Gastrocnemius medialis (tissue), 4 donors: ENCODE results near the gene ATAD1. TPM values are rescaled to one million over a fixed set of nuclear protein-coding genes. Genes with fewer than 3 reads are reported as not detected.

ENCODE experiments used
- ATAC-seq, 2 donors: fragments of 150-250 bp; one replicate each; pipeline ENCODE4 v1.9.1; 2016
- DNase-seq, 2 donors: peaks; one replicate each; pipeline ENCODE4 v3.0.0-alpha.2; 2019
- H3K27ac ChIP-seq, 4 donors: fragments of 200-600 bp; sonication (generic); 1 replicate in 1 of 4; 2 replicates in 3 of 4; pipeline ENCODE4 v1.5.1; 2016 to 2018; ENCODE audit warnings: mild to moderate bottlenecking in 2 of 4, moderate library complexity in 1 of 4
- H3K27me3 ChIP-seq, 3 donors: fragments of 200-600 bp; sonication (generic) in 2 of 3; 1 replicate in 1 of 3; 2 replicates in 2 of 3; pipeline versions ENCODE4 v1.5.1 to v1.6.0; 2016 to 2019; ENCODE audit warnings: mild to moderate bottlenecking in 1 of 3, moderate library complexity in 1 of 3
- H3K36me3 ChIP-seq, 2 donors: fragments of 200-600 bp; sonication (generic) in 1 of 2; one replicate each; pipeline ENCODE4 v1.5.1; 2017 to 2018
- H3K4me1 ChIP-seq, 2 donors: fragments of 200-600 bp; sonication (generic) in 1 of 2; one replicate each; pipeline ENCODE4 v1.5.1; 2016 to 2017; ENCODE audit warnings: mild to moderate bottlenecking in 2 of 2
- H3K4me3 ChIP-seq, 4 donors: fragments of 200-600 bp; sonication (generic) in 3 of 4; 1 replicate in 1 of 4; 2 replicates in 3 of 4; pipeline ENCODE4 v1.5.1; 2016 to 2019; ENCODE audit warnings: mild to moderate bottlenecking in 2 of 4
- H3K9me3 ChIP-seq, 3 donors: fragments of 200-600 bp; sonication (generic) in 2 of 3; 1 replicate in 1 of 3; 2 replicates in 2 of 3; pipeline ENCODE4 v1.5.1; 2016 to 2019
- POLR2A ChIP-seq, 2 donors: fragments of 450-650 bp; IDR thresholded peaks; one replicate each; pipeline ENCODE4 v1.6.1; 2017; ENCODE audit warnings: antibody characterized with exemption in 2 of 2, mild to moderate bottlenecking in 2 of 2, moderate library complexity in 2 of 2
- in situ Hi-C, 4 donors: fragments of 200-750 bp; cut with MboI; loops; one replicate each; pipeline versions ENCODE4 v1.15.0 to v1.8.0; 2017; ENCODE audit warnings: low sequenced_read_pairs in 4 of 4
- intact Hi-C: fragments of 100-400 bp; cut with DNase I; formaldehyde crosslinking; loops from one replicate; pipeline ENCODE4 v1.15.1; 2023; ENCODE audit warnings: low total_unique reads
- total RNA-seq, 4 donors: library from RNA; depleted of rRNA; stranded (reverse); fragments of >200 nt; gene quantifications; one replicate each; pipeline versions ENCODE4 v1.1.0 to v1.2.3, GENCODE V29; 2016
- TF ChIP-seq, protein P1 (sequence below), 5 experiments: fragments of 450-650 bp in 3 of 5; fragments of 200-600 bp in 2 of 5; sonication (generic) in 2 of 5; IDR thresholded peaks in 4 of 5; conservative IDR thresholded peaks in 1 of 5; 1 replicate in 4 of 5; 2 replicates in 1 of 5; pipeline ENCODE4 v1.5.1; 2016 to 2019; ENCODE audit warnings: antibody characterized with exemption in 5 of 5, mild to moderate bottlenecking in 3 of 5, moderate library complexity in 3 of 5

ATAD1 gene
- total RNA-seq, 4 donors from 2014 or later = 32.0 to 65.4 (median 51.0) TPM

DNA sequence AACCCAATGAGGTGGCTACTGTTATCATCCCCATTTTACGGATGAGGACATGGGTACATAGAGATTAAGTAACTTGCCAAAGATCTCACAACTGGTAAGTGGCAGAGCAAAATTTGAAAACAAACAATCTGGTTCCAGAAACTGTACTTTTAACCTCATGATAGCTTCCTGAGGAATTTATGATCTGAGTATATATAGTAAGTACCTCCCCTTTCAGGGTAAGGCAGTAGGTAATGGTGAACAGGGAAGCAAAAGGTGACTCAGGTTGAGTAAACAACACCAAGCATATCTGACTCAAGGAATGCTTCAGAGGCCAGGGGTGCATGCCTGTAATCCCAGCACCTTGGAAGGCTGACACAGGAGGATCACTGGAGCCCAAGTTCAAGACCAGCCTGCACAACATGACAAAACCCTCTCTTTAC lies 24.2 kb upstream of the ATAD1 start:
- DNase-seq (no peak), ATAC-seq (no peak)
- in situ Hi-C loops (loop anchor here in 1 of 4 donors (25.0 kb wide), 1 partner anchor 720 kb away; no protein-coding TSS in a partner anchor), intact Hi-C loops (no loop called here)
- Histone ChIP-seq H3K9me3 (no peaks in the 10 kb centered on the region), H3K27me3 (no peaks in the 10 kb centered on the region), H3K4me1 (no peaks in the 10 kb centered on the region), H3K36me3 (no peaks in the 10 kb centered on the region), H3K27ac (no peak overlapping the region), H3K4me3 (no peak overlapping the region)
- TF ChIP-seq, protein P1, sequence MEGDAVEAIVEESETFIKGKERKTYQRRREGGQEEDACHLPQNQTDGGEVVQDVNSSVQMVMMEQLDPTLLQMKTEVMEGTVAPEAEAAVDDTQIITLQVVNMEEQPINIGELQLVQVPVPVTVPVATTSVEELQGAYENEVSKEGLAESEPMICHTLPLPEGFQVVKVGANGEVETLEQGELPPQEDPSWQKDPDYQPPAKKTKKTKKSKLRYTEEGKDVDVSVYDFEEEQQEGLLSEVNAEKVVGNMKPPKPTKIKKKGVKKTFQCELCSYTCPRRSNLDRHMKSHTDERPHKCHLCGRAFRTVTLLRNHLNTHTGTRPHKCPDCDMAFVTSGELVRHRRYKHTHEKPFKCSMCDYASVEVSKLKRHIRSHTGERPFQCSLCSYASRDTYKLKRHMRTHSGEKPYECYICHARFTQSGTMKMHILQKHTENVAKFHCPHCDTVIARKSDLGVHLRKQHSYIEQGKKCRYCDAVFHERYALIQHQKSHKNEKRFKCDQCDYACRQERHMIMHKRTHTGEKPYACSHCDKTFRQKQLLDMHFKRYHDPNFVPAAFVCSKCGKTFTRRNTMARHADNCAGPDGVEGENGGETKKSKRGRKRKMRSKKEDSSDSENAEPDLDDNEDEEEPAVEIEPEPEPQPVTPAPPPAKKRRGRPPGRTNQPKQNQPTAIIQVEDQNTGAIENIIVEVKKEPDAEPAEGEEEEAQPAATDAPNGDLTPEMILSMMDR (IDR thresholded peaks at IDR 0.05 in 4 of 5, conservative IDR thresholded peaks at IDR 0.05 in 1 of 5) = no peak
- no peak for TF ChIP-seq POLR2A (IDR thresholded peaks at IDR 0.05)

DNA sequence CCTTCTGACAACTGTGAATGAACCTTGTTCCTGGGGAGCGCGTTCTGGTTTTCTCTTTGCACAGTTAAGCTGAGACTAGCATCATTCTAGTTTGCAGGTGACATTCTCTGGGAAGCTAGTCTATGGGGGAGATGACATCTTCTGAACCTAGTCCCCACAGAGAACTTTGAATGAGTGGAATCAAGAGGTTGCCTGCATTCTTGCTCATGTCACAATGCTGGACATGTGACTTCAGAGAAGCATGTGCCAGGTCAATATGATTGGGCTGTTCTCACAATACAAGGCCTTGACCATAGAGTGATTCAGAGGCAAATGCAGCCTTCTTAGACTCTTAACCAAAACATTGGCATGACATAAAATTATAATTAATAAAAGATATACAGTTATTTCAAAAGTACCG lies 23.2 kb upstream of the ATAD1 start:
- in situ Hi-C loops = loop anchor here in 1 of 4 donors (25.0 kb wide), 1 partner anchor 721 kb away; no protein-coding TSS in a partner anchor

DNA sequence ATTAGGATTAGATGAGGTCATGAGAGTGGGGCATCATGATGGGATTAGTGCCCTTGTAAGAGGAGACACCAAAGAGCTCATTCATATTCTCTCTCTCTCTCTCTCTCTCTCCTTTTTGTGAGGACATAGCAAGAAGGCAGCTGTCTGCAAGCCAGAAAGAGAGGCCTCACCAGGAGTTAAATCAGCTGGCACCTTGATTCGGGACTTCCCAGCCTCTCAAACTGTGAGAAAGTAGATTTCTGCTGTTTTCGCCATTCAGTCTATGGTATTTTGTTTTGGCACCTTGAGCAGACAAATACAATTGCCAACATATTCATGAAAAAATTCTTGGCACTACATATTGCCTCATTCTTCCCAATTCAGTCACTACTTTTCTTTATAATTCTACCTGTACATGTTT lies 20.6 kb upstream of the ATAD1 start:
- ATAC-seq (no peak), DNase-seq (no peak)
- in situ Hi-C loops (loop anchor here in 1 of 4 donors (25.0 kb wide), 1 partner anchor 724 kb away; no protein-coding TSS in a partner anchor), intact Hi-C loops (no loop called here)
- H3K27ac ChIP-seq = no peak overlapping the region
- H3K9me3 ChIP-seq = no peaks in the 10 kb centered on the region
- H3K4me1 ChIP-seq = no peaks in the 10 kb centered on the region
- H3K36me3 ChIP-seq = no peaks in the 10 kb centered on the region
- H3K4me3 ChIP-seq = no peak overlapping the region
- H3K27me3 ChIP-seq = no peaks in the 10 kb centered on the region
- TF ChIP-seq, protein P1 (IDR thresholded peaks at IDR 0.05 in 4 of 5, conservative IDR thresholded peaks at IDR 0.05 in 1 of 5) = no peak
- TF ChIP-seq POLR2A (IDR thresholded peaks at IDR 0.05) = no peak

More for the DNA sequence above, 23.2 kb upstream of the ATAD1 start:
- H3K27ac ChIP-seq = no peak overlapping the region
- H3K27me3 ChIP-seq = no peaks in the 10 kb centered on the region
- H3K9me3 ChIP-seq = no peaks in the 10 kb centered on the region
- no peaks in the 10 kb centered on the region for H3K4me1 ChIP-seq
- intact Hi-C loops = no loop called here
- DNase-seq (no peak), ATAC-seq (no peak)
- no peak overlapping the region for H3K4me3 ChIP-seq
- TF ChIP-seq, protein P1 (IDR thresholded peaks at IDR 0.05 in 4 of 5, conservative IDR thresholded peaks at IDR 0.05 in 1 of 5) = no peak
- TF ChIP-seq POLR2A (IDR thresholded peaks at IDR 0.05) = no peak
- no peaks in the 10 kb centered on the region for H3K36me3 ChIP-seq

DNA sequence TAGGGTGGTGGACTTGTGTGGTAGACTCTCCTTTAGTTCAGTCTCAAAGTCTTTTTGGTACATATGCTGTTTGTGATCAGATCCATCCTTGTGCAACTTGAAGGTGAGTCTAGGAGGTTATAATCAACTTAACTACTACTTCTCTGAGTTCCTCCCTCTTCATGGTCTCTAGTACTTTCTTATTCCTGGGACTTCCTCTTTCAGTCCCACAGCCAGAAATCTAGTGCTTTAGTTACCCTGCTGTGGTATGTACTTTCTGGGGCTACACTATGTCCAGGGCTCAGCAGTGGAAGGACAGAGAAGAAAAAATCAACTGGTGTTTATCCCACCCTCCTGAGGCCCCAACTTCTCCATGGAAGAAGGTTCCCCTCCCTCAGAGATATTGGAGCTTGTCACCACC lies 19.4 kb upstream of the ATAD1 start:
- H3K4me3 ChIP-seq = no peak overlapping the region
- TF ChIP-seq, protein P1 (IDR thresholded peaks at IDR 0.05 in 4 of 5, conservative IDR thresholded peaks at IDR 0.05 in 1 of 5) = no peak
- no peak for TF ChIP-seq POLR2A (IDR thresholded peaks at IDR 0.05)
- H3K27me3 ChIP-seq = no peaks in the 10 kb centered on the region
- H3K4me1 ChIP-seq = no peaks in the 10 kb centered on the region
- DNase-seq (no peak), ATAC-seq (no peak)
- no peak overlapping the region for H3K27ac ChIP-seq
- in situ Hi-C loops (loop anchor here in 1 of 4 donors (25.0 kb wide), 1 partner anchor 725 kb away; no protein-coding TSS in a partner anchor), intact Hi-C loops (no loop called here)
- H3K36me3 ChIP-seq = no peaks in the 10 kb centered on the region
- no peaks in the 10 kb centered on the region for H3K9me3 ChIP-seq

DNA sequence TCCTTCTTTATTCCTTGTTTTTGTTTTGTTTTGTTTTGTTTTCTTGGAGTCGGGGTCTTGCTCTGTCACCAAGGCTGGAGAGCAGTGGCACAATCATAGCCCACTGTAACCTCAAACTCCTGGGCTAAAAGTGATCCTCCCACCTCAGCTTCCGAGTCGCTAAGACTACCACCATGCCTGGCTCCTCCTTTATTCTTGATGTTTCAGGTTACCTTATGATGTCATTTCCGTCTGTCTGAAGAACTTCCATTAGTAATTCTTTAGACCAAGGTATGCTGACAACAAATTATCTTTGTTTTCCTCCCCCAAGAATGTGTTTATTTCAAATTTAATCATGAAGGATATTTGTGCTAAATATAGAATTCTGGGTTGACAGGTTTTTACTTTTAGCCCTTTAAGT lies 18.1 kb upstream of the ATAD1 start:
- TF ChIP-seq, protein P1 (IDR thresholded peaks at IDR 0.05 in 4 of 5, conservative IDR thresholded peaks at IDR 0.05 in 1 of 5) = no peak
- TF ChIP-seq POLR2A (IDR thresholded peaks at IDR 0.05) = no peak
- H3K4me3 ChIP-seq = no peak overlapping the region
- H3K4me1 ChIP-seq = no peaks in the 10 kb centered on the region
- no peak overlapping the region for H3K27ac ChIP-seq
- H3K9me3 ChIP-seq = no peaks in the 10 kb centered on the region
- ATAC-seq (no peak), DNase-seq (no peak)
- intact Hi-C loops (no loop called here), in situ Hi-C loops (loop anchor here in 1 of 4 donors (25.0 kb wide), 1 partner anchor 726 kb away; no protein-coding TSS in a partner anchor)
- no peaks in the 10 kb centered on the region for H3K27me3 ChIP-seq
- no peaks in the 10 kb centered on the region for H3K36me3 ChIP-seq
